Iris pigment epithelial cell (primary cell): ENCODE data around the gene FAF1.

Experiments used
- DNase-seq: peaks from one replicate; pipeline ENCODE4 v3.0.0-alpha.2; 2011; ENCODE audit warnings: low read depth

The FAF1 gene

GRCh38 chr1:50700621-50701020 is 259.4 kb downstream of the FAF1 start:
- DNase-seq: peak; percentile 32

GRCh38 chr1:50700214-50700613 is 259.9 kb downstream of the FAF1 start:
- no peak for DNase-seq

- no peak for DNase-seq
These were observed 260.3 kb downstream of the FAF1 start for GRCh38 chr1:50699795-50700194.

- peak; percentile 42 for DNase-seq
These were observed 262.3 kb downstream of the FAF1 start for GRCh38 chr1:50697440-50698421.

- no peak for DNase-seq
These were observed 266.2 kb downstream of the FAF1 start for GRCh38 chr1:50693829-50694228.

- no peak for DNase-seq
These were observed 275.9 kb downstream of the FAF1 start for GRCh38 chr1:50684185-50684584.

GRCh38 chr1:50681931-50682330 is 278.1 kb downstream of the FAF1 start:
- peak; percentile 45 for DNase-seq

GRCh38 chr1:50667710-50668356 is 292.2 kb downstream of the FAF1 start:
- peak; percentile 14 for DNase-seq

- no peak for DNase-seq
These were observed 292.8 kb downstream of the FAF1 start for GRCh38 chr1:50667272-50667671.

GRCh38 chr1:50666849-50667248 is 293.2 kb downstream of the FAF1 start:
- no peak for DNase-seq

GRCh38 chr1:50665413-50665812 is 294.7 kb downstream of the FAF1 start:
- peak; percentile 42 for DNase-seq

- peak; percentile 80 for DNase-seq
These were observed 298.4 kb downstream of the FAF1 start for GRCh38 chr1:50661626-50662025.

GRCh38 chr1:50659107-50659662 is 300.9 kb downstream of the FAF1 start:
- no peak for DNase-seq

GRCh38 chr1:50658459-50659076 is 301.5 kb downstream of the FAF1 start:
- DNase-seq: peak; percentile 73

- no peak for DNase-seq
These were observed 303.1 kb downstream of the FAF1 start for GRCh38 chr1:50656931-50657330.

GRCh38 chr1:50651476-50652263 is 308.4 kb downstream of the FAF1 start:
- no peak for DNase-seq

GRCh38 chr1:50646526-50646925 is 313.5 kb downstream of the FAF1 start:
- DNase-seq: no peak

GRCh38 chr1:50645139-50645538 is 314.9 kb downstream of the FAF1 start:
- no peak for DNase-seq

GRCh38 chr1:50644447-50645105 is 315.5 kb downstream of the FAF1 start:
- peak; percentile 30 for DNase-seq

- peak; percentile 8 for DNase-seq
These were observed 322.6 kb downstream of the FAF1 start for GRCh38 chr1:50637460-50637859.

- DNase-seq: no peak
These were observed 325.8 kb downstream of the FAF1 start for GRCh38 chr1:50634251-50634650.
